Neural cell (in vitro differentiated cells): ENCODE data around the gene NCOA3. TPM values are rescaled to one million over a fixed set of nuclear protein-coding genes. Genes with fewer than 3 reads are reported as not detected.

ENCODE experiments used
- H2AFZ ChIP-seq: fragments of 200-600, 300-800 bp; sonication (generic), shearing (Covaris generic); 2 replicates; pipeline ENCODE4 v1.6.0; 2014; ENCODE audit warnings: low read depth, mild to moderate bottlenecking, antibody characterized with exemption, low read length, moderate library complexity
- H3F3A ChIP-seq: fragments of 200-600 bp; shearing (Covaris generic); 2 replicates; pipeline ENCODE4 v1.6.1; 2016; ENCODE audit warnings: mild to moderate bottlenecking, moderate library complexity, mixed read lengths, antibody characterized with exemption, low read length; ENCODE audit not compliant: insufficient read depth, poor library complexity, severe bottlenecking
- H3K27ac ChIP-seq: fragments of 200-600, 300-800 bp; sonication (generic), shearing (Covaris generic); 2 replicates; pipeline ENCODE4 v1.5.1; 2014; ENCODE audit warnings: mild to moderate bottlenecking, low read length, moderate library complexity
- H3K27me3 ChIP-seq: fragments of 300-800, 200-600 bp; sonication (generic), shearing (Covaris generic); 2 replicates; pipeline ENCODE4 v1.6.0; 2014; ENCODE audit warnings: mild to moderate bottlenecking, low read depth, low read length, moderate library complexity; ENCODE audit not compliant: insufficient read depth
- H3K36me3 ChIP-seq: fragments of 300-800, 200-600 bp; sonication (generic), shearing (Covaris generic); 2 replicates; pipeline ENCODE4 v1.5.1; 2014; ENCODE audit warnings: mild to moderate bottlenecking, antibody characterized with exemption, low read length, moderate library complexity; ENCODE audit not compliant: insufficient read depth
- H3K4me2 ChIP-seq: fragments of 300-800, 200-600 bp; sonication (generic), shearing (Covaris generic); 2 replicates; pipeline ENCODE4 v1.6.0; 2014; ENCODE audit warnings: mild to moderate bottlenecking, low read length
- H3K4me3 ChIP-seq: fragments of 300-800, 200-600 bp; sonication (generic), shearing (Covaris generic); 2 replicates; pipeline ENCODE4 v1.5.1; 2014; ENCODE audit warnings: mild to moderate bottlenecking, low read length, moderate library complexity
- H3K79me2 ChIP-seq: fragments of 200-600 bp; shearing (Covaris generic); replicated peaks from 2 replicates; pipeline ENCODE4 v1.6.0; 2014; ENCODE audit warnings: mild to moderate bottlenecking, low read length, moderate library complexity; ENCODE audit not compliant: insufficient read depth
- H3K9ac ChIP-seq: fragments of 300-800, 200-600 bp; sonication (generic), shearing (Covaris generic); 2 replicates; pipeline ENCODE4 v1.6.1; 2016; ENCODE audit warnings: mild to moderate bottlenecking, low read length, mixed read lengths
- H3K9me2 ChIP-seq: fragments of 200-600 bp; shearing (Covaris generic); 2 replicates; pipeline ENCODE4 v1.6.1; 2016; ENCODE audit warnings: mild to moderate bottlenecking, low read length, mixed read lengths; ENCODE audit not compliant: insufficient read depth
- H3K9me3 ChIP-seq: fragments of 200-600, 300-800 bp; sonication (generic), shearing (Covaris generic); 2 replicates; pipeline ENCODE4 v1.6.1; 2016; ENCODE audit warnings: mild to moderate bottlenecking, mixed run types, low read length, moderate library complexity, mixed read lengths
- H4K20me1 ChIP-seq: fragments of 200-600 bp; shearing (Covaris generic); 2 replicates; pipeline ENCODE4 v1.6.1; 2016; ENCODE audit warnings: mild to moderate bottlenecking, mixed run types; ENCODE audit not compliant: insufficient read depth
- CTCF ChIP-seq: fragments of 450-650 bp; IDR thresholded peaks from 2 replicates; pipeline ENCODE4 v1.5.1; 2014; ENCODE audit warnings: antibody characterized with exemption, mild to moderate bottlenecking, moderate library complexity; ENCODE audit not compliant: poor library complexity, severe bottlenecking
- EP300 ChIP-seq: fragments of 450-650 bp; conservative IDR thresholded peaks from 2 replicates; pipeline ENCODE4 v1.6.1; 2014; ENCODE audit warnings: antibody characterized with exemption, mild to moderate bottlenecking, moderate library complexity; ENCODE audit not compliant: poor library complexity, severe bottlenecking
- EZH2 ChIP-seq: fragments of 200-600, 300-800 bp; shearing (Covaris generic), sonication (generic); IDR thresholded peaks from 2 replicates; pipeline ENCODE4 v1.6.1; 2014; ENCODE audit warnings: antibody characterized with exemption, low read length, borderline replicate concordance, mild to moderate bottlenecking; ENCODE audit not compliant: insufficient read depth, poor library complexity, severe bottlenecking
- MXI1 ChIP-seq: fragments of 450-650 bp; conservative IDR thresholded peaks from 2 replicates; pipeline ENCODE4 v1.6.1; 2014; ENCODE audit warnings: antibody characterized with exemption, mild to moderate bottlenecking; ENCODE audit not compliant: poor library complexity, severe bottlenecking
- POLR2AphosphoS5 ChIP-seq: IDR thresholded peaks from 2 replicates; pipeline ENCODE4 v1.6.1; 2012
- RAD21 ChIP-seq: fragments of 450-650 bp; conservative IDR thresholded peaks from 2 replicates; pipeline ENCODE4 v1.6.1; 2014; ENCODE audit warnings: antibody characterized with exemption, mild to moderate bottlenecking, moderate library complexity
- REST ChIP-seq: IDR thresholded peaks from 2 replicates; pipeline ENCODE4 v1.6.1; 2012; ENCODE audit warnings: borderline replicate concordance
- SMC3 ChIP-seq: fragments of 450-650 bp; conservative IDR thresholded peaks from 2 replicates; pipeline ENCODE4 v1.6.1; 2014; ENCODE audit warnings: antibody characterized with exemption, mild to moderate bottlenecking, moderate library complexity; ENCODE audit not compliant: poor library complexity
- polyA plus RNA-seq: library from polyadenylated mRNA; depleted of rRNA; stranded (reverse); fragments of >200 nt; gene quantifications from 2 replicates; pipeline ENCODE4 v1.2.3, GENCODE V29; 2014

The NCOA3 gene
- polyA plus RNA-seq, 1 donor from 2014 or later, result 14.2 TPM

- TF ChIP-seq RAD21, result no peak
- TF ChIP-seq REST, result no peak
- no peak for TF ChIP-seq CTCF
- no peak for TF ChIP-seq MXI1
- Histone ChIP-seq H3K27me3 (no peaks in the 10 kb centered on the region), H3K79me2 (no peaks in the 10 kb centered on the region), H3K36me3 (no peaks in the 10 kb centered on the region), H3K9ac (no peak overlapping the region), H3K27ac (no peak overlapping the region), H3K4me3 (no peak overlapping the region), H4K20me1 (no peaks in the 10 kb centered on the region), H3K9me2 (no peaks in the 10 kb centered on the region), H3F3A (no peaks in the 10 kb centered on the region), H3K9me3 (no peaks in the 10 kb centered on the region), H2AFZ (no peak overlapping the region), H3K4me2 (no peak overlapping the region)
Measured at GRCh38 chr20:47566269-47566668, 64.6 kb downstream of the NCOA3 start.

DNA sequence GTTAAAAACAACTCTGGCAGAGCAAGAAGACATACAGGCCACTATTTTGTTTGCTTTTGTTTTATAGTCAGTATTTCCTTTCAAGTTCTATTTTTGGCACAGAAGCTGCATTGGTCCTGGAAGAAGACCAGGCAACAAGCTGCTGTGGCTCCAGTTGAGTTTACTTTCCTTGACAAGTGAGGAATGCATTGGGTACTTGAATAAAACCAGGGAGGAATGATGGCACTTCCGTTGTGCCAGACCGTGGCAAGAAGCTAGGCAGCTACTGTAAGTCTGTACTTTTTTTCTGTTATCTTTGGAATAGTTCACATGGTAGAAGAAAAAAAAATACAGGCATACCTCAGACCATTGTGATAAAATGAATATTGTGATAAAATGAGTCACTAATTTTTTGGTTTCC, 66.3 kb downstream of the NCOA3 start:
- no peaks in the 10 kb centered on the region for H3K9me2 ChIP-seq
- no peaks in the 10 kb centered on the region for H3K79me2 ChIP-seq
- H3K4me3 ChIP-seq, result no peak overlapping the region
- no peak overlapping the region for H3K27ac ChIP-seq
- no peak overlapping the region for H3K9ac ChIP-seq
- no peaks in the 10 kb centered on the region for H3K36me3 ChIP-seq
- no peak overlapping the region for H3K4me2 ChIP-seq
- no peaks in the 10 kb centered on the region for H4K20me1 ChIP-seq
- TF ChIP-seq CTCF (no peak), EZH2 (no peak), REST (no peak), SMC3 (no peak), RAD21 (no peak), POLR2AphosphoS5 (no peak), MXI1 (no peak), EP300 (no peak)
- no peak overlapping the region for H2AFZ ChIP-seq
- no peaks in the 10 kb centered on the region for H3K9me3 ChIP-seq
- H3F3A ChIP-seq, result no peaks in the 10 kb centered on the region
- H3K27me3 ChIP-seq, result no peaks in the 10 kb centered on the region
